T-cell (primary cell): ENCODE data around the gene BRICD5. TPM values are rescaled to one million over a fixed set of nuclear protein-coding genes. Genes with fewer than 3 reads are reported as not detected.

Experiments used
- ATAC-seq, 4 experiments: fragments of 200-7000 bp in 3 of 4; fragments of 150-1000 bp in 1 of 4; cut with Tn5 transposase; replicated peaks in 1 of 4; 1 replicate in 3 of 4; 2 replicates in 1 of 4; pipeline ENCODE4 v1.10.0; 2021; ENCODE audit warnings: moderate library complexity in 3 of 4, mild to moderate bottlenecking in 2 of 4, moderate number of reproducible peaks in 1 of 4
- CTCF ChIA-PET, 2 donors: fragments of 300-600 bp; sonication (Branson Sonifier 250); formaldehyde crosslinking; loops; one replicate each; lab custom pipeline; 2022; ENCODE audit warnings: antibody characterized with exemption in 2 of 2; lab: Charles Lee
- POLR2A ChIA-PET, 2 donors: fragments of 300-600 bp; sonication (Branson Sonifier 250); formaldehyde crosslinking; loops; one replicate each; lab custom pipeline; 2022; ENCODE audit warnings: antibody characterized with exemption in 2 of 2; lab: Charles Lee
- DNase-seq, 35 experiments: peaks; one replicate each; pipeline versions ENCODE4 v3.0.0 to v3.0.0-alpha.2; 2013 to 2023
- H3K27ac ChIP-seq: one replicate; pipeline ENCODE4 v1.5.1; 2013; ENCODE audit warnings: low read length
- H3K27me3 ChIP-seq, 2 experiments: replicated peaks in 1 of 2; 1 replicate in 1 of 2; 2 replicates in 1 of 2; pipeline versions ENCODE4 v1.6.1 to v1.7.0; 2013; ENCODE audit warnings: low read length in 1 of 2, mixed read lengths in 1 of 2; ENCODE audit not compliant: control insufficient read depth in 2 of 2, insufficient read depth in 2 of 2; ENCODE audit errors: extremely low read depth in 1 of 2
- H3K36me3 ChIP-seq, 2 donors: 1 replicate in 1 of 2; 2 replicates in 1 of 2; pipeline versions ENCODE4 v1.6.1 to v1.7.0; 2013; ENCODE audit warnings: low read length in 1 of 2; ENCODE audit not compliant: control insufficient read depth in 2 of 2, insufficient read depth in 1 of 2; ENCODE audit errors: extremely low read depth in 1 of 2
- H3K4me1 ChIP-seq, 2 experiments: 1 replicate in 1 of 2; 2 replicates in 1 of 2; pipeline versions ENCODE4 v1.6.1 to v1.7.0; 2013; ENCODE audit warnings: low read length in 2 of 2, mixed read lengths in 1 of 2; ENCODE audit not compliant: insufficient read depth in 2 of 2, control insufficient read depth in 1 of 2; ENCODE audit errors: extremely low read depth in 1 of 2
- H3K4me3 ChIP-seq, 2 donors: 1 replicate in 1 of 2; 2 replicates in 1 of 2; pipeline versions ENCODE4 v1.5.1 to v1.7.0; 2013; ENCODE audit warnings: mild to moderate bottlenecking in 2 of 2, low read length in 1 of 2, moderate library complexity in 1 of 2; ENCODE audit not compliant: control insufficient read depth in 1 of 2; ENCODE audit errors: extremely low read depth in 1 of 2
- H3K9me3 ChIP-seq: 2 replicates; pipeline ENCODE4 v1.7.0; 2013
- H3K27ac Mint-ChIP-seq, 2 donors: one replicate each; pipeline ENCODE4 v1.8.0; 2020 to 2021; ENCODE audit warnings: mild to moderate bottlenecking in 2 of 2, mixed read lengths in 2 of 2
- H3K27me3 Mint-ChIP-seq, 2 donors: one replicate each; pipeline ENCODE4 v1.8.0; 2021 to 2022; ENCODE audit warnings: mixed read lengths in 2 of 2
- H3K36me3 Mint-ChIP-seq: one replicate; pipeline ENCODE4 v1.8.0; 2021; ENCODE audit warnings: mixed read lengths
- H3K4me1 Mint-ChIP-seq, 3 donors: one replicate each; pipeline ENCODE4 v1.8.0; 2020 to 2022; ENCODE audit warnings: mixed read lengths in 3 of 3, mild to moderate bottlenecking in 1 of 3
- H3K4me3 Mint-ChIP-seq, 3 donors: one replicate each; pipeline ENCODE4 v1.8.0; 2020 to 2022; ENCODE audit warnings: mild to moderate bottlenecking in 3 of 3, mixed read lengths in 3 of 3, moderate library complexity in 3 of 3
- H3K9me3 Mint-ChIP-seq, 3 donors: one replicate each; pipeline ENCODE4 v1.8.0; 2020 to 2022; ENCODE audit warnings: mixed read lengths in 3 of 3
- WGBS: methylation state at CpG from one replicate; pipeline ENCODE4 v1.1.5; 2013; ENCODE audit warnings: missing lambda C conversion rate; ENCODE audit not compliant: insufficient coverage; 5-methylcytosine and 5-hydroxymethylcytosine counted together
- total RNA-seq, 35 experiments: library from RNA in 6 of 35; stranded (reverse) in 6 of 35; fragments of 120-200 nt in 1 of 35; gene quantifications; one replicate each; pipeline versions ENCODE4 v1.2.1 to v1.2.4 and lab custom pipeline; 2013 to 2026

Gene BRICD5
- total RNA-seq, 5 donors from 2014 or later (not counting 1 experiment from before 2014, with no cell fraction given), result 6.7 to 27.7 (median 20.4) TPM

DNA sequence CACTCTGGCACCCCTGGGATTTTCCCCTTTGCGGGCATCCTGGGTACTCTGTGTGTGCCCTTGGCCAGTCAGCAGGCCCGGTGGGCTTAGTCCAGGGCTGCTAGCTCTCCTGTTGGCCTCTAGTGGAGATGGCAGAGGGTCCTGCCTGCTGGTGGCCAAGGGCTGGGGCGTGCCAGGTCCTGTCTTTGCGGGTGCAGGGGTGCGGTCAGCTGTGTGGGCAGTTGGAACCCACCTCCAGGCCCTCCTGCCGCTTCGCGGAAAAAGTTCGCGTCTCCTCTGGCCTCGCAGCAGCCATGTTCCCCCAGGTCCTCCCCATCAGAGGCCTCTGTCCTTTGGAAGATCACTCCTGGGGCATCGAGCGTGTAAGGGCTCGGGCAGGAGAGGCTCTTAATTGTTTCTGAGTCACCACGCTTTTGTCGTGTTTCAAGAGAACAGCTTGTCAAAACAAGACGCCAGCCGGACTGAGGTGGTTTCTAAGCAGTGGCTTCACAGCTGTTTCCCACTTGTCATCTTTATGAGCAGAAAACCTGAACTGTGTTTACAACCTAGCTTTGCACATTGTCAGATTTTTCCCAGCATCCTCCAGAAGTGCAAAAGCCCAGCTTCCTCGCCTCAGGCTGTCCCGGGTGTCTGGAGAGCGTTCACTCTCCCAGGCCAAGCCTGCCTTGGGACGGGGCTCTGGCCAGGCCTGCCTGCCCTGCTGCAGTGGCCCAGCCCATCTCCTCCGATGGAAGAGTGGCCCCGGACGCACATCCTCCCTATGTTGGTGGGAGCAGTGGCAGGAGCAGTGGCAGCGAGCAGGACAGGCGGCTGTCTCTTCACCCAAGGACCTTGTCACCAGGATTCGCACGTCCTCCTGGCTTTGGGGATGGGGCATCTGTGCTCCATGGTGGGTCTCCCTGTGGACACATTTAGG lies 20.6 kb upstream of the BRICD5 start:
- Mint-ChIP-seq H3K4me1 (peaks cover 3 to 11% (median 6%) of the 10 kb centered on the region in 3 donors), H3K36me3 (peaks cover 30% of the 10 kb centered on the region), H3K4me3 (no peak overlapping the region), H3K27me3 (peaks cover 0 to 4% of the 10 kb centered on the region in 2 donors), H3K9me3 (no peaks in the 10 kb centered on the region), H3K27ac (no peak overlapping the region)
- no peak overlapping the region for H3K27ac ChIP-seq
- POLR2A ChIA-PET, result no interaction called here
- H3K4me3 ChIP-seq, result no peak overlapping the region
- DNase-seq, result no peak
- no peak for ATAC-seq
- 88% methylated on average over 25 of the region's 29 CpGs for WGBS
- no peaks in the 10 kb centered on the region for H3K9me3 ChIP-seq
- peaks cover 39 to 68% of the 10 kb centered on the region in 2 donors for H3K36me3 ChIP-seq
- peaks cover 0 to 37% of the 10 kb centered on the region in 2 experiments for H3K27me3 ChIP-seq
- H3K4me1 ChIP-seq, result peaks cover 2 to 4% of the 10 kb centered on the region in 2 experiments
- CTCF ChIA-PET, result no interaction called here

DNA sequence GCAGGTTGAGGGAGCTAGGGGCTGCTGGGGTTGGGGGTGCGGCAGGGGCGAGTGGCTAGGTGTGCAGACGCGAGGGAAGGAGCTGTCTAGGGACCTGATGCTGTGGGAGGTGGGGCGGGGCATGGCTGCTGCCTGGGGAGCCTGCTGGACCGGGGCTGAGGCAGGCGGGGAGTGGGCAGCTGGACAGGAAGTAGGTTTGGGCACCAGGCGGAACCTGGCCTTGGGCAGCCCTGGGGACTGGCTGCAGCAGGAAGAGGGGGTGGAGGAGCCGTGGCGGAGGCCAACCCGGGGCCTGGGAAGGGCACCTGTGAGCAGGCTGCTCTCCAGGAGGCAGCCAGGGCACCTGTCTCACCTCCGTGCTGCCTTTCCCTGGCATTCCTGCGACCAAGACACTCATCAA lies 19.7 kb upstream of the BRICD5 start:
- Mint-ChIP-seq H3K4me3 (no peak overlapping the region), H3K9me3 (no peaks in the 10 kb centered on the region), H3K4me1 (peaks cover 6 to 14% (median 7%) of the 10 kb centered on the region in 3 donors), H3K36me3 (peaks cover 28% of the 10 kb centered on the region), H3K27ac (no peak overlapping the region), H3K27me3 (peaks cover 0 to 3% of the 10 kb centered on the region in 2 donors)
- ChIA-PET CTCF (no interaction called here), POLR2A (interaction anchor here in 1 of 2 donors (0.6 kb wide), 1 partner anchor 691 kb away, joined by 4 read pairs; no protein-coding TSS in a partner anchor)
- Histone ChIP-seq H3K4me3 (no peak overlapping the region), H3K27me3 (peaks cover 0 to 28% of the 10 kb centered on the region in 2 experiments), H3K4me1 (peaks cover 0 to 6% of the 10 kb centered on the region in 2 experiments), H3K36me3 (peaks cover 35 to 66% of the 10 kb centered on the region in 2 donors), H3K27ac (no peak overlapping the region), H3K9me3 (no peaks in the 10 kb centered on the region)
- no peak for DNase-seq
- no peak for ATAC-seq
- WGBS, result 93% methylated on average over 13 of the region's 13 CpGs

DNA sequence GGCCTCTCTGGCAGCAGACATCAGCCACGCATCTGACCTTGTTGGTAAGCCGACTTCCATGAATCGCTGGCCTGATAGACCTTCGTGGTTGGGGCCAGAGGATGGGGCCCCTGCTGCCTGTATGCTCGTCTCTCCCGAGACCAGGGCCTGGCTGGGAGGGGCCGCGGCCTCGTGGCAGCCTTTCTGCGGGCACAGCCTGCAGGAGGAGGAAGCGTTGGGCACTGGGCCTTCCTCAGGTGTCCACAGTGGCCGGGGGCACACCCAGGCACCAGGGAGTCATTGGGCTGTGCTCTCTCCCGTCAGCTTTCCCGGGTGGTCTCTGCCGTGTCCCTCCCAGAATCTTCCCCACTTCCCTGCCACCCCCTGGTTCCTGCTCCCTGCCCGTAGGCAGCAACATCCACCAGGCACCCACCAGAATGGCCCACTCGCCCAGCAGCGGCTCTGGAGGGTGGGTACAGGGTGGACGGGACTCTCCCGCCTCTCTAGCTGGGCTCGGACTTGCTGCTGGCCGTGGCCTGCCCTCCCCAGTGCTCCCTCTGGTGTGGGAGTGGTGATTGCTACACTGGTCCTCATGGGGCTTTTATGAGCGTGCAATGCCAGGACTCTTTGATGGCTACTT lies 19.1 kb upstream of the BRICD5 start:
- no peaks in the 10 kb centered on the region for H3K9me3 Mint-ChIP-seq
- H3K36me3 Mint-ChIP-seq, result peaks cover 23% of the 10 kb centered on the region
- no peak overlapping the region for H3K27ac Mint-ChIP-seq
- ATAC-seq (no peak), DNase-seq (no peak)
- no peaks in the 10 kb centered on the region for H3K27me3 Mint-ChIP-seq
- POLR2A ChIA-PET, result no interaction called here
- H3K36me3 ChIP-seq, result peaks cover 31 to 62% of the 10 kb centered on the region in 2 donors
- 95% methylated on average over 12 of the region's 23 CpGs for WGBS
- no peaks in the 10 kb centered on the region for H3K9me3 ChIP-seq
- H3K4me3 Mint-ChIP-seq, result no peak overlapping the region
- H3K4me3 ChIP-seq, result no peak overlapping the region
- CTCF ChIA-PET, result no interaction called here
- no peak overlapping the region for H3K27ac ChIP-seq
- H3K4me1 Mint-ChIP-seq, result peaks cover 6 to 18% (median 12%) of the 10 kb centered on the region in 3 donors
- peaks cover 3 to 11% of the 10 kb centered on the region in 2 experiments for H3K4me1 ChIP-seq
- H3K27me3 ChIP-seq, result peaks cover 0 to 26% of the 10 kb centered on the region in 2 experiments

DNA sequence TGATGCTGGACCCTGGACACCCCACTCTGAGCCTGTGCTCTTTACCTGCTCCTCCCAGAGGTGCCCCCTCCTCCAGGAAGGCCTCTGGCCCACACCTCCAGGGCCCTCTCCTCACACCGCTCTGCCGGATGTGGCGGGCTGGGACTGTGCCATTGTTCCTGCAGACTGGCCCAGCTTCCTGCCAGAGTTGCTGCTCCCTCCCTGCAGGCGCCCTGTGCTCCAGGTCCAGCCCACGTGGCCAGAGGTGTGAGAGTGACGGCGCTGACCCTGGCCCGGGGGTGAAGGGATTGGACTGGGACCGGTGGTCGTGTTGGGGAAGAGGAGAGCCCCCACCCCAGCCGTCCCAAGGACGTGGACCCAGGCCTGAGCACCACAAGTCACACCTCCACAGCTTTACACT lies 18.4 kb upstream of the BRICD5 start:
- Histone ChIP-seq H3K36me3 (peaks cover 31 to 58% of the 10 kb centered on the region in 2 donors), H3K4me1 (peaks cover 3 to 18% of the 10 kb centered on the region in 2 experiments), H3K27me3 (peaks cover 0 to 26% of the 10 kb centered on the region in 2 experiments), H3K27ac (no peak overlapping the region), H3K4me3 (no peak overlapping the region), H3K9me3 (no peaks in the 10 kb centered on the region)
- H3K27me3 Mint-ChIP-seq, result no peaks in the 10 kb centered on the region
- no peaks in the 10 kb centered on the region for H3K9me3 Mint-ChIP-seq
- CTCF ChIA-PET, result no interaction called here
- ATAC-seq (no peak), DNase-seq (no peak)
- POLR2A ChIA-PET, result no interaction called here
- WGBS, result 95% methylated on average over 7 of the region's 12 CpGs
- no peak overlapping the region for H3K4me3 Mint-ChIP-seq
- H3K4me1 Mint-ChIP-seq, result peaks cover 6 to 25% (median 18%) of the 10 kb centered on the region in 3 donors
- H3K36me3 Mint-ChIP-seq, result peaks cover 22% of the 10 kb centered on the region
- H3K27ac Mint-ChIP-seq, result no peak overlapping the region

DNA sequence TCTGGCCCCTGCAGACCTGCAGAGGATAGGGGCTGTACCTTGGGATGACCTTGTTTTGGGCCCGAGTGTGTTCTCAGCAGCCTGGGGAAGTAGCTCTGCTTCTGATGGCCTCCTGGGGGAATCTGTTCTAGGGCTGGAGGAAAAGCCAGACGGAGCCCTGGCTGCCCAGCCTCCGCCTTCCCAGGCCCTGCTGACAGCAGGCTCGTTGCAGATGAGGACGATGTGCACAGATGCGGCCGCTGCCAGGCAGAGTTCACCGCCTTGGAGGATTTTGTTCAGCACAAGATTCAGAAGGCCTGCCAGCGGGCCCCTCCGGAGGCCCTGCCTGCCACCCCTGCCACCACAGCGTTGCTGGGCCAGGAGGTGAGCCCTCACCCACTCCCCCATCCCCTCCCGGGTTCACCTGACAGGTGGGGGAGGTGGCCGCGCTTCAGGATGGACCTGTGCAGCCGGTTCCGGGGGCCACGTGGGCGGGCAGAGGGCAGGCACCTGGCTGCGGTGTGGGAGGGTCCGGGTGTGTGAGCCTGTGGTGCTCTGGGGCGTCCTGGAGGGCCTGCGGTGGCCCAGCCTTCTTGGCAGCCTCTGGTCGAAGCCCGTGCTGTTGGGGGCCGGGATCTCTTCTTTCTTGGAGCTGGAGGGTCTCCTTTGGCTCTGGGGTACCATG lies 17.6 kb upstream of the BRICD5 start:
- POLR2A ChIA-PET, result no interaction called here
- no peak overlapping the region for H3K4me3 Mint-ChIP-seq
- no peak overlapping the region for H3K4me3 ChIP-seq
- peaks cover 0 to 27% of the 10 kb centered on the region in 2 experiments for H3K27me3 ChIP-seq
- H3K27ac Mint-ChIP-seq, result no peak overlapping the region
- H3K27me3 Mint-ChIP-seq, result no peaks in the 10 kb centered on the region
- ATAC-seq, result no peak
- no peaks in the 10 kb centered on the region for H3K9me3 ChIP-seq
- peaks cover 31 to 51% of the 10 kb centered on the region in 2 donors for H3K36me3 ChIP-seq
- CTCF ChIA-PET, result no interaction called here
- peaks cover 18% of the 10 kb centered on the region for H3K36me3 Mint-ChIP-seq
- DNase-seq, result no peak
- H3K27ac ChIP-seq, result no peak overlapping the region
- H3K9me3 Mint-ChIP-seq, result no peaks in the 10 kb centered on the region
- peaks cover 6 to 28% (median 20%) of the 10 kb centered on the region in 3 donors for H3K4me1 Mint-ChIP-seq
- peaks cover 3 to 23% of the 10 kb centered on the region in 2 experiments for H3K4me1 ChIP-seq
- 92% methylated on average over 20 of the region's 25 CpGs for WGBS

DNA sequence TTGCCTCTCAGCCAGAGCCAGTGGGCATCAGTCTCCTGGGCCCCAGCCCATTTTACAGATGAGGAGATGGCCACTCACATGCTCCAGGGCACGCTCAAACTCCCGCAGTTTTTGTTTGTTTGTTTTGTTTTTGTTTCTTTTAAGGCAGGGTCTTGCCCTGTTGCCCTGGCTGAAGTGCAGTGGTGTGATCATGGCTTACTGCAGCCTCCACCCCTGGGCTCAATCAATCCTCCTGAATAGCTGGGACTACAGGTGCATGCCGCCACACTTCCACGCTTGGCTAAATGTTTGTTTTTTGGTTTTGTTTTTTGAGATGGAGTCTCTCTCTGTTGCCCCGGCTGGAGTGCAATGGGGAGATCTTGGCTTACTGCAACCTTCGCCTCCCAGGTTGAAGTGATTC lies 16.3 kb upstream of the BRICD5 start:
- Mint-ChIP-seq H3K9me3 (no peaks in the 10 kb centered on the region), H3K4me3 (no peak overlapping the region), H3K27ac (no peak overlapping the region), H3K4me1 (peaks cover 6 to 28% (median 20%) of the 10 kb centered on the region in 3 donors), H3K36me3 (peaks cover 16% of the 10 kb centered on the region), H3K27me3 (no peaks in the 10 kb centered on the region)
- ChIA-PET CTCF (interaction anchor here in 1 of 2 donors (1.2 kb wide), 1 partner anchor 24 kb away, joined by 3 read pairs; the partner anchor contains the start of gene ECI1), POLR2A (no interaction called here)
- ATAC-seq (no peak), DNase-seq (no peak)
- H3K4me1 ChIP-seq, result peaks cover 3 to 31% of the 10 kb centered on the region in 2 experiments
- peaks cover 0 to 18% of the 10 kb centered on the region in 2 experiments for H3K27me3 ChIP-seq
- peaks cover 21 to 37% of the 10 kb centered on the region in 2 donors for H3K36me3 ChIP-seq
- no peaks in the 10 kb centered on the region for H3K9me3 ChIP-seq
- no peak overlapping the region for H3K4me3 ChIP-seq
- WGBS, result 98% methylated on average over 4 of the region's 6 CpGs
- no peak overlapping the region for H3K27ac ChIP-seq
